Osteoblast (primary cell): ENCODE data around the gene ATOH8. TPM values are rescaled to one million over a fixed set of nuclear protein-coding genes. Genes with fewer than 3 reads are reported as not detected.

Source experiments
- DNase-seq: peaks from one replicate; pipeline ENCODE4 v3.0.0; 2011; ENCODE audit warnings: low spot score, mixed read lengths; ENCODE audit not compliant: insufficient read length; ENCODE audit errors: missing footprints
- H2AFZ ChIP-seq: 2 replicates; pipeline ENCODE4 v1.6.0; 2011; ENCODE audit warnings: mild to moderate bottlenecking, low read length
- H3K27ac ChIP-seq: 2 replicates; pipeline ENCODE4 v1.5.1; 2011; ENCODE audit warnings: mild to moderate bottlenecking, low read depth, low read length, moderate library complexity
- H3K27me3 ChIP-seq: 2 replicates; pipeline ENCODE4 v1.6.0; 2012; ENCODE audit warnings: mild to moderate bottlenecking, control low read depth, inconsistent platforms, low read length, moderate library complexity; ENCODE audit not compliant: insufficient read depth
- H3K36me3 ChIP-seq: 2 replicates; pipeline ENCODE4 v1.5.1; 2011; ENCODE audit warnings: mild to moderate bottlenecking, low read length, control low read depth, moderate library complexity; ENCODE audit not compliant: insufficient read depth
- H3K4me1 ChIP-seq: 2 replicates; pipeline ENCODE4 v1.5.1; 2011; ENCODE audit warnings: mild to moderate bottlenecking, low read length, control low read depth, moderate library complexity; ENCODE audit not compliant: insufficient read depth
- H3K4me2 ChIP-seq: 2 replicates; pipeline ENCODE4 v1.6.0; 2011; ENCODE audit warnings: mild to moderate bottlenecking, low read length; ENCODE audit not compliant: insufficient read depth
- H3K4me3 ChIP-seq: fragments of 200-600 bp; sonication (generic); 3 replicates; pipeline ENCODE4 v1.5.1; 2012; ENCODE audit warnings: mild to moderate bottlenecking, low read length, inconsistent platforms; ENCODE audit not compliant: insufficient read depth
- H3K79me2 ChIP-seq: 2 replicates; pipeline ENCODE4 v1.6.0; 2012; ENCODE audit warnings: mild to moderate bottlenecking, low read length, control low read depth, inconsistent platforms; ENCODE audit not compliant: insufficient read depth
- H3K9me3 ChIP-seq: 2 replicates; pipeline ENCODE4 v1.5.1; 2011; ENCODE audit warnings: low read depth, low read length, control low read depth
- H4K20me1 ChIP-seq: 2 replicates; pipeline ENCODE4 v1.6.0; 2012; ENCODE audit warnings: mild to moderate bottlenecking, low read length, control low read depth; ENCODE audit not compliant: insufficient read depth
- total RNA-seq: library from RNA; depleted of rRNA; stranded (reverse); fragments of >200 nt; gene quantifications from 2 replicates; pipeline ENCODE4 v1.2.3, GENCODE V29; 2012
- TF ChIP-seq, protein P1 (sequence below): IDR thresholded peaks from 2 replicates; pipeline ENCODE4 v1.5.1; 2011; ENCODE audit warnings: mild to moderate bottlenecking, low read depth, low read length, moderate library complexity; ENCODE audit errors: extremely low read depth

ATOH8 gene
- total RNA-seq, 1 donor = 35.1 TPM

GRCh38 chr2:85744741-85745601, 8.8 kb upstream of the ATOH8 start:
- Histone ChIP-seq H3K4me3 (peak overlapping the region; percentile 24), H3K36me3 (no peaks in the 10 kb centered on the region), H3K79me2 (no peaks in the 10 kb centered on the region), H3K4me2 (peak overlapping the region; percentile 82), H3K4me1 (peaks cover 55% of the 10 kb centered on the region), H3K27ac (peak overlapping the region; percentile 99), H4K20me1 (no peaks in the 10 kb centered on the region), H3K9me3 (no peaks in the 10 kb centered on the region), H3K27me3 (no peaks in the 10 kb centered on the region), H2AFZ (peak overlapping the region; percentile 63)
- peak; percentile 88 for DNase-seq
- TF ChIP-seq, protein P1, sequence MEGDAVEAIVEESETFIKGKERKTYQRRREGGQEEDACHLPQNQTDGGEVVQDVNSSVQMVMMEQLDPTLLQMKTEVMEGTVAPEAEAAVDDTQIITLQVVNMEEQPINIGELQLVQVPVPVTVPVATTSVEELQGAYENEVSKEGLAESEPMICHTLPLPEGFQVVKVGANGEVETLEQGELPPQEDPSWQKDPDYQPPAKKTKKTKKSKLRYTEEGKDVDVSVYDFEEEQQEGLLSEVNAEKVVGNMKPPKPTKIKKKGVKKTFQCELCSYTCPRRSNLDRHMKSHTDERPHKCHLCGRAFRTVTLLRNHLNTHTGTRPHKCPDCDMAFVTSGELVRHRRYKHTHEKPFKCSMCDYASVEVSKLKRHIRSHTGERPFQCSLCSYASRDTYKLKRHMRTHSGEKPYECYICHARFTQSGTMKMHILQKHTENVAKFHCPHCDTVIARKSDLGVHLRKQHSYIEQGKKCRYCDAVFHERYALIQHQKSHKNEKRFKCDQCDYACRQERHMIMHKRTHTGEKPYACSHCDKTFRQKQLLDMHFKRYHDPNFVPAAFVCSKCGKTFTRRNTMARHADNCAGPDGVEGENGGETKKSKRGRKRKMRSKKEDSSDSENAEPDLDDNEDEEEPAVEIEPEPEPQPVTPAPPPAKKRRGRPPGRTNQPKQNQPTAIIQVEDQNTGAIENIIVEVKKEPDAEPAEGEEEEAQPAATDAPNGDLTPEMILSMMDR = no peak

GRCh38 chr2:85745619-85746018, 8.2 kb upstream of the ATOH8 start:
- Histone ChIP-seq H3K4me1 (peaks cover 56% of the 10 kb centered on the region), H3K9me3 (no peaks in the 10 kb centered on the region), H2AFZ (peak overlapping the region; percentile 63), H3K4me3 (peak overlapping the region; percentile 24), H3K79me2 (no peaks in the 10 kb centered on the region), H3K27me3 (no peaks in the 10 kb centered on the region), H3K4me2 (peak overlapping the region; percentile 82), H4K20me1 (no peaks in the 10 kb centered on the region), H3K36me3 (no peaks in the 10 kb centered on the region), H3K27ac (peak overlapping the region; percentile 99)
- DNase-seq = no peak
- TF ChIP-seq, protein P1 = no peak

DNA sequence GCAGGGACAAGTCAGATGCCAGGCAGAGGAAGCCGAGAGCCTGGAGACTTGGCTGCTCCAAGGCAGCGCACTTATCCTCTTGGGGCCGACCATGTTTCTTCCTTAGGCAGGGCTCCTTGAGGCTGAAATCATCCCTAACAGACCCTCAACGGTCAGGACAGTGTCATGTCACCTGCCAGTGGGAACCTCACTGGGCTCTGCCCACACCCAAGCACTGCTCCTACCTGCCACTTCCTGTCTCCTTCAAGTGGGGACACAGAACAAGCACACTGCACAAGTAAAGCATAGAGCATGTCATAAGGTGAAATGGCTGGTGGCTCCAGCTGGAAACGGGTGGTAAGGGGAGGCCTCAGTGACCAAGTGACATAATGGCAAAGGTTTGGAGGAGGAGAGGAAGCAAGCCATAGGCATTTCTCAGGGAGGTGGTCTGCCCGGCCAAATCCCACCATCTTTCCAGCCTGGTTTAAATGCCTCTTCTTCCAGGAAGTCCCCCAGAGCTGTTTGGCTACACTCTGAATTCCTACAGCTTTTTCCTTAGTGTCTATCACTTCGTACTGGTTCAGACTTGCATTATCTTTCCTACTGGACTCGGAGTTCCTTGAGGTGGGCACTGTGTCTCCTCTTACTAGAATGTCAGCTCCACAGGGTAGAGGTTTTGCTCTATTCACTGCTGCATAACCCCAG, 7.3 kb upstream of the ATOH8 start:
- peak overlapping the region; percentile 99 for H3K27ac ChIP-seq

More for the DNA sequence above, 7.3 kb upstream of the ATOH8 start:
- Histone ChIP-seq H3K36me3 (no peaks in the 10 kb centered on the region), H3K4me1 (peaks cover 57% of the 10 kb centered on the region), H3K27me3 (no peaks in the 10 kb centered on the region), H4K20me1 (no peaks in the 10 kb centered on the region), H3K4me3 (no peak overlapping the region), H2AFZ (no peak overlapping the region), H3K9me3 (no peaks in the 10 kb centered on the region), H3K4me2 (no peak overlapping the region), H3K79me2 (no peaks in the 10 kb centered on the region)
- TF ChIP-seq, protein P1 = no peak
- DNase-seq = no peak
